Endothelial cell of umbilical vein (primary cell): Measurements from ENCODE around the gene C3orf52. TPM values are rescaled to one million over a fixed set of nuclear protein-coding genes. Genes with fewer than 3 reads are reported as not detected.

ENCODE experiments used
- BruUV-seq: library from RNA; stranded (reverse); fragments of 400-500 nt; replicated peaks from 2 replicates; lab custom pipeline; 2021; lab: Mats Ljungman, UMichigan
- CTCF ChIA-PET: fragments of 300-600, 350-600 bp; sonication (Branson Sonifier 250); formaldehyde crosslinking; loops from one replicate; lab custom pipeline; 2021; ENCODE audit warnings: antibody characterized with exemption, inconsistent platforms; lab: Charles Lee
- POLR2A ChIA-PET: fragments of 300-600, 350-600 bp; sonication (Branson Sonifier 250); formaldehyde crosslinking; loops from one replicate; lab custom pipeline; 2021; ENCODE audit warnings: antibody characterized with exemption, inconsistent platforms; lab: Charles Lee
- DNase-seq: peaks from one replicate; pipeline ENCODE4 v3.0.0-alpha.2; 2011; ENCODE audit warnings: low read depth, low spot score
- FAIRE-seq: peaks from 2 replicates; lab custom pipeline; 2011; peaks lifted over from hg19 to GRCh38; lab: Jason Lieb, UNC
- H2AFZ ChIP-seq: 2 replicates; pipeline ENCODE4 v1.6.0; 2012; ENCODE audit warnings: low read depth, low read length, control low read depth, inconsistent platforms
- H3K27ac ChIP-seq: 2 replicates; pipeline ENCODE4 v1.5.1; 2011; ENCODE audit warnings: low read depth, mild to moderate bottlenecking, control low read depth, low read length, moderate library complexity; ENCODE audit not compliant: insufficient read depth
- H3K27me3 ChIP-seq, 2 experiments: 2 replicates each; pipeline versions ENCODE4 v1.6.0 to v1.6.1; 2011; ENCODE audit warnings: low read length in 2 of 2, mixed read lengths in 1 of 2; ENCODE audit not compliant: control insufficient read depth in 2 of 2, insufficient read depth in 2 of 2
- H3K36me3 ChIP-seq, 2 experiments: 2 replicates in 1 of 2; 3 replicates in 1 of 2; pipeline ENCODE4 v1.5.1; 2011; ENCODE audit warnings: low read length in 2 of 2, mild to moderate bottlenecking in 1 of 2, moderate library complexity in 1 of 2; ENCODE audit not compliant: control insufficient read depth in 2 of 2, insufficient read depth in 2 of 2; ENCODE audit errors: extremely low read depth in 1 of 2
- H3K4me1 ChIP-seq: 3 replicates; pipeline ENCODE4 v1.5.1; 2011; ENCODE audit warnings: mild to moderate bottlenecking, low read length; ENCODE audit not compliant: control insufficient read depth, insufficient read depth; ENCODE audit errors: extremely low read depth
- H3K4me2 ChIP-seq: 2 replicates; pipeline ENCODE4 v1.6.1; 2011; ENCODE audit warnings: low read length, control low read depth, mixed read lengths; ENCODE audit not compliant: insufficient read depth
- H3K4me3 ChIP-seq, 3 experiments: fragments of 200-600 bp in 1 of 3; sonication (generic), shearing (Covaris generic) in 1 of 3; replicated peaks in 1 of 3; 2 replicates each; pipeline ENCODE4 v1.5.1; 2011 to 2016; ENCODE audit warnings: control low read depth in 3 of 3, low read length in 3 of 3, mild to moderate bottlenecking in 2 of 3, inconsistent platforms in 1 of 3, low read depth in 1 of 3, moderate library complexity in 1 of 3; ENCODE audit not compliant: insufficient read depth in 1 of 3
- H3K79me2 ChIP-seq: 2 replicates; pipeline ENCODE4 v1.6.0; 2012; ENCODE audit warnings: low read length, inconsistent platforms; ENCODE audit not compliant: control insufficient read depth, insufficient read depth
- H3K9ac ChIP-seq: replicated peaks from 2 replicates; pipeline ENCODE3; 2011; ENCODE audit warnings: low read length, control low read depth; ENCODE audit not compliant: insufficient read depth; ENCODE audit errors: extremely low read depth
- H3K9me1 ChIP-seq: replicated peaks from 3 replicates; pipeline ENCODE4 v1.6.0; 2011; ENCODE audit warnings: mild to moderate bottlenecking, low read length; ENCODE audit not compliant: control insufficient read depth, insufficient read depth; ENCODE audit errors: extremely low read depth
- H3K9me3 ChIP-seq: replicated peaks from 2 replicates; pipeline ENCODE4 v1.5.1; 2012; ENCODE audit warnings: low read length, inconsistent platforms; ENCODE audit not compliant: control insufficient read depth, insufficient read depth
- H4K20me1 ChIP-seq: replicated peaks from 2 replicates; pipeline ENCODE3; 2011; ENCODE audit warnings: mild to moderate bottlenecking, low read length; ENCODE audit not compliant: control insufficient read depth, insufficient read depth; ENCODE audit errors: extremely low read depth
- CTCF ChIP-seq, 2 donors: IDR thresholded peaks; 1 replicate in 1 of 2; 2 replicates in 1 of 2; pipeline ENCODE4 v1.5.1; 2011; ENCODE audit warnings: low read length in 2 of 2, mild to moderate bottlenecking in 2 of 2, moderate library complexity in 2 of 2, control low read depth in 1 of 2, inconsistent platforms in 1 of 2, low read depth in 1 of 2; ENCODE audit not compliant: insufficient read depth in 1 of 2; ENCODE audit errors: extremely low read depth in 1 of 2
- FOS ChIP-seq: IDR thresholded peaks from 2 replicates; pipeline ENCODE4 v1.6.1; 2011; ENCODE audit warnings: mild to moderate bottlenecking, low read length, moderate library complexity, borderline replicate concordance; ENCODE audit not compliant: insufficient read depth
- MAX ChIP-seq: IDR thresholded peaks from 2 replicates; pipeline ENCODE4 v1.6.1; 2011; ENCODE audit not compliant: insufficient read depth, insufficient read length
- dilution Hi-C: fragments of 300-500 bp; cut with MboI; formaldehyde crosslinking; loops from one replicate; pipeline ENCODE4 v1.15.0; 2019; ENCODE audit warnings: low sequenced_read_pairs; ENCODE audit not compliant: extremely low pct_ligation_motif_present
- intact Hi-C: fragments of 100-400 bp; cut with micrococcal nuclease; formaldehyde crosslinking; loops from one replicate; pipeline ENCODE4 v1.10.0; 2022
- polyA plus RNA-seq, 4 experiments: library from polyadenylated mRNA; depleted of rRNA in 3 of 4; stranded (reverse) in 3 of 4; unstranded in 1 of 4; fragments of >200 nt; gene quantifications; 2 replicates each; pipeline versions ENCODE4 v1.2.1 to v1.2.3, GENCODE V29; 2011 to 2012; ENCODE audit warnings: missing spikeins in 1 of 4
- total RNA-seq: library from RNA; stranded (reverse); gene quantifications from 2 replicates; pipeline ENCODE4 v1.2.3, GENCODE V29; 2021

C3orf52 gene
- total and polyA plus RNA-seq, 2 donors (not counting 3 experiments of a cell fraction or from before 2014, with no cell fraction given), result 4.2 to 4.6 TPM

DNA sequence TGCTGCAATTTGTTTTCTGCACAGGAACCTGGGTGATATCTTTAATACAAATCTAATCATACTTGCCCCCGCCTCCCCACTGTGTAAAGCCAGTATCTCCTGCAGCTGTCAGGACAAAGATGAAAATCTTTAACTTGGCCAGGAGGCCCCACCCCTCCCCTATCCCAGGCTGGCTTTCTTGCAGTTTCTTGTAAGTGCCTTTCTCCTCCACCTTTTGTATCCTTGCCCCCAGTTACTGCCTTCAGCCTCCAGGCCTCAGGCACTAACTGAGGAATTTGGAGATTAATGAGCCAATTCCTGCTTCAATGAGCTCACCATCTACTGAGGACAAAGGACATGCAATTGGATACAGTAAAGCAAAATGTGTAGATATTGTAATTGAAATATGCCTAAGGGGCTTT is 40.3 kb downstream of the C3orf52 start:
- Histone ChIP-seq H3K36me3 (no peaks in the 10 kb centered on the region), H2AFZ (no peak overlapping the region), H3K9me3 (no peaks in the 10 kb centered on the region), H3K9me1 (no peaks in the 10 kb centered on the region), H3K4me1 (no peaks in the 10 kb centered on the region), H3K27me3 (no peaks in the 10 kb centered on the region), H3K79me2 (no peaks in the 10 kb centered on the region), H3K4me3 (no peak overlapping the region), H3K27ac (no peak overlapping the region), H3K4me2 (no peak overlapping the region), H4K20me1 (no peaks in the 10 kb centered on the region), H3K9ac (no peak overlapping the region)
- CTCF ChIA-PET, result interaction anchor here (3.0 to 4.3 kb wide), 2 partner anchors 11 to 15 kb away, joined by 12 to 26 read pairs; no protein-coding TSS in a partner anchor
- TF ChIP-seq FOS (no peak), MAX (no peak), CTCF (IDR thresholded peaks at IDR 0.05; ENCODE audit: extremely low read depth in 1 of 2, insufficient read depth in 1 of 2, low read depth in 1 of 2, low read length in 2 of 2) (no peak)
- POLR2A ChIA-PET, result no interaction called here
- no TSS peak for BruUV-seq
- DNase-seq, result peak; percentile 11
- dilution Hi-C loops, result no loop called here
- peak; percentile 62 for FAIRE-seq
- intact Hi-C loops, result no loop called here
